ENCODE data around the gene PANK1. TPM values are rescaled to one million over a fixed set of nuclear protein-coding genes. Genes with fewer than 3 reads are reported as not detected.

PANK1 gene
- total RNA-seq, 4 donors from 2014 or later: 6.3 to 9.6 (median 7.4) TPM

DNA sequence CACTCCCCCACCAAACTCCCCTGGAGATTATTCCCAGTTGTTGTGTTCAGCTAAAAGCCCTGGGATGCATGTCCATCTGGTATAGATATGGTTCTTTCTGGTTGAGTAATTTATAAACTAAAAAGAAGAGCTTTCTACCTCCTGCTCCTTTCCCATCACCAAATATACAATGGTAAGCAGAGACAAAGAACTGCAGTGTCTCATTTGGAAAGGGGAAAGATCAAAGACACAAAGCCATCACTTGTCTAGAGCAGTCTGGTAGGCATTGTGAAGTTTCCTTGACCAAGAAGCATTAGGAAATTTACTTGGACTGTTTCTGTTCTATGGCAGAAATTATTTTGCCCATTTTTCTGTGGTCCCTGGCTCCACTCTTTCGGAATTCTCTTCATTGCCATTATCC is 24.9 kb upstream of the PANK1 start:
- H3K27me3 ChIP-seq: no peaks in the 10 kb centered on the region
- TF ChIP-seq POLR2A (IDR thresholded peaks at IDR 0.05) (no peak), EP300 (IDR thresholded peaks at IDR 0.05) (no peak)
- TF ChIP-seq, protein P1, sequence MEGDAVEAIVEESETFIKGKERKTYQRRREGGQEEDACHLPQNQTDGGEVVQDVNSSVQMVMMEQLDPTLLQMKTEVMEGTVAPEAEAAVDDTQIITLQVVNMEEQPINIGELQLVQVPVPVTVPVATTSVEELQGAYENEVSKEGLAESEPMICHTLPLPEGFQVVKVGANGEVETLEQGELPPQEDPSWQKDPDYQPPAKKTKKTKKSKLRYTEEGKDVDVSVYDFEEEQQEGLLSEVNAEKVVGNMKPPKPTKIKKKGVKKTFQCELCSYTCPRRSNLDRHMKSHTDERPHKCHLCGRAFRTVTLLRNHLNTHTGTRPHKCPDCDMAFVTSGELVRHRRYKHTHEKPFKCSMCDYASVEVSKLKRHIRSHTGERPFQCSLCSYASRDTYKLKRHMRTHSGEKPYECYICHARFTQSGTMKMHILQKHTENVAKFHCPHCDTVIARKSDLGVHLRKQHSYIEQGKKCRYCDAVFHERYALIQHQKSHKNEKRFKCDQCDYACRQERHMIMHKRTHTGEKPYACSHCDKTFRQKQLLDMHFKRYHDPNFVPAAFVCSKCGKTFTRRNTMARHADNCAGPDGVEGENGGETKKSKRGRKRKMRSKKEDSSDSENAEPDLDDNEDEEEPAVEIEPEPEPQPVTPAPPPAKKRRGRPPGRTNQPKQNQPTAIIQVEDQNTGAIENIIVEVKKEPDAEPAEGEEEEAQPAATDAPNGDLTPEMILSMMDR (IDR thresholded peaks at IDR 0.05): no peak
- WGBS, 2 donors: 91 to 95% methylated on average over 1 of the region's 1 CpG
- H3K4me3 ChIP-seq: no peak overlapping the region
- H3K4me1 ChIP-seq: no peaks in the 10 kb centered on the region
- H3K36me3 ChIP-seq: no peaks in the 10 kb centered on the region
- H3K27ac ChIP-seq: no peak overlapping the region
- DNase-seq (ENCODE audit: low spot score in 2 of 2): no peak
- no peaks in the 10 kb centered on the region for H3K9me3 ChIP-seq

DNA sequence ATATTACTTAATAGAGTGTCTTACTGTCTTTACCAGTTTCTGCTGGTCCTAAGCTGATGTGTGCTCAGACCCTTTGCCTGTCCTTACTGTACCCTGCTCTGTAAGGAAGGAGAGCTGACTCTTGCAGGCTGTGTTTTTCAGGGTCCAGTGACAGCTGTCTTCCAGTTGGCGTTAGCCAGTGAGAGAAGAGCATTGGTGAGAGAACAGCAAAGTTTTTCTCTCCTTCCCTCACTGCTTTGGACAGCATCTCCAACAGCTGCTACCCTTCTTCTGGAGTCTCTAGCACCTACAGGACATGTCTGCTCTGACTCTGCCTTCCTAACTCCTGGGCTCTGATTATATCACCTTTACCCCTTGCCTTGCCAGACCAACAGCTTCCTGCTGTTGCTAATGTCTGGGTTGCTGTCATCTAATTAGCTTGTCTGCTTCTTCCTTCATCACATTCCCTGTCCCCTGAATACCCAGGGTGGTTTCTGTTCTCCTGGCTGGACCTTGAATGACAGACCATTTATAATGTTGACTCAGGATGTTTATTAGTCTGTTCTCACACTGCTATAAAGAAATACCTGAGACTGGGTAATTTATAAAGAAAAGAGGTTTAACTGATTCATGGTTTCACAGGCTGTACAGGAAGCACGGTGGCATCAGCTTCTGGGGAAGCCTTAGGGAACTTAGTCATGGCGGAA is 23.5 kb upstream of the PANK1 start:
- WGBS, 2 donors: 84 to 86% methylated on average over 3 of the region's 3 CpGs
- Histone ChIP-seq H3K4me3 (no peak overlapping the region), H3K27ac (no peak overlapping the region), H3K9me3 (no peaks in the 10 kb centered on the region), H3K4me1 (no peaks in the 10 kb centered on the region), H3K27me3 (no peaks in the 10 kb centered on the region), H3K36me3 (no peaks in the 10 kb centered on the region)
- TF ChIP-seq POLR2A (IDR thresholded peaks at IDR 0.05) (no peak), EP300 (IDR thresholded peaks at IDR 0.05) (no peak)
- TF ChIP-seq, protein P1 (IDR thresholded peaks at IDR 0.05): no peak
- DNase-seq (ENCODE audit: low spot score in 2 of 2): no peak

DNA sequence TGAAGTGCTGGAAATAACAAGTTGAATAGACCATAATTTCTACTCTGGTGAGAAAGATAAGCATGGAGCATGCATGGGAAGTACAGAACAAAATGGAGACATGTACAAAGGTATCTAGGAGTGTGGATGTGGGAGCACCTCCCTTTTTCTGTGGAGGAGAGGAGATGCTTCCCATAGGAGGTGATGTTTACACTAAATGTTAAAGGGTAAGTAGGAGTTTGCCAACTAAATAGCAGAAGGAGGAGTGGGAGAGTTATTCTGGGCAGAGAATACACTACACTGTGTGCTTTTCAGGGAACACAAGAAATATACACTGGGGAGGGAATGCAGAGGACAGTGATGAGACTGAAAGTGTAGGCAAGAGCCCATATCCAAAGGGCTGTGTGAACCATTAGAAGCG is 21.1 kb upstream of the PANK1 start:
- TF ChIP-seq POLR2A (IDR thresholded peaks at IDR 0.05) (no peak), EP300 (IDR thresholded peaks at IDR 0.05) (no peak)
- TF ChIP-seq, protein P1 (IDR thresholded peaks at IDR 0.05): no peak
- H3K27ac ChIP-seq: no peak overlapping the region
- no peaks in the 10 kb centered on the region for H3K4me1 ChIP-seq
- WGBS, 2 donors: 93 to 97% methylated on average over 1 of the region's 1 CpG
- H3K27me3 ChIP-seq: no peaks in the 10 kb centered on the region
- H3K4me3 ChIP-seq: no peak overlapping the region
- no peak for DNase-seq (ENCODE audit: low spot score in 2 of 2)
- H3K36me3 ChIP-seq: no peaks in the 10 kb centered on the region
- H3K9me3 ChIP-seq: no peaks in the 10 kb centered on the region

DNA sequence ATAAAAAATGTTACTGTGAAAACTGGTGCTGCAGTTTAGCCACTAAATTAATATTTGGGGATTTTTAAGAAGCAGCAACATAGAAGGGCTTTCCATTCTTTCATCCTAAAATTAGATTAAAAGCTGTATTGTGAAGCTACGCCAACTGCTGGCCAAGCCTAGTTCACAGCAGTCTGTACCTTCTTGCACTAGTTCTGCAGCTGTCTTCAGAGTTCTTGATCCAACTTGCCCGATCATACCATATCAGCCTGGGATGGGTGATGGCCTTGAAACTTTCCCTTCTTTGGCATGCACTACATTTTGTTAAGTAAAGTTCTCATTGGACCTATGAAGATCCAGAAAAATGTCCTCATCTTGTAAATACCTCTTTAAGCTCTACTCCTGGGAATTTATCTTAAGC is 20.3 kb upstream of the PANK1 start:
- WGBS, 2 donors: 70 to 80% methylated on average over 2 of the region's 2 CpGs
- H3K27me3 ChIP-seq: no peaks in the 10 kb centered on the region
- no peak overlapping the region for H3K4me3 ChIP-seq
- TF ChIP-seq, protein P1 (IDR thresholded peaks at IDR 0.05): no peak
- TF ChIP-seq POLR2A (IDR thresholded peaks at IDR 0.05) (no peak), EP300 (IDR thresholded peaks at IDR 0.05) (no peak)
- no peak overlapping the region for H3K27ac ChIP-seq
- no peaks in the 10 kb centered on the region for H3K4me1 ChIP-seq
- no peaks in the 10 kb centered on the region for H3K36me3 ChIP-seq
- DNase-seq (ENCODE audit: low spot score in 2 of 2): no peak
- no peaks in the 10 kb centered on the region for H3K9me3 ChIP-seq

DNA sequence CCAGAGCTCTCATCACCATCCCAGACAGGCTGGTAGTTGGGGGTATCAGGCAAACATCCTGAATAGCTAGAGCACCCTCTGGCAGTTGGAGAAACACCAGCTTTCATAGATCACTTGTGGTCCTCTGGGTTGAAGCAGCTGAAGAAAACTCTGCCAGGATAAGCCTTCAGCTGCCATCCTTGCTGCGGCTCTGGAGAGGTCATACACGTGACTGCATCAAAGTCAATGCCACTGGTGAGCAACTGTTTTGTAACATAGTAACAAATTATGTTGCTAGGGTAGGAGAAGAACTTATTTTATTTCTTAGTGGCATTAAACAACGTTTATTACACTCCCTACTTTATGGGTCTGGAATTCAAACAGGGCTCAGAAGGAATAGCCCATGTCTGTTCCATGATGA is 19.2 kb upstream of the PANK1 start:
- H3K27me3 ChIP-seq: no peaks in the 10 kb centered on the region
- H3K27ac ChIP-seq: no peak overlapping the region
- no peaks in the 10 kb centered on the region for H3K36me3 ChIP-seq
- no peak overlapping the region for H3K4me3 ChIP-seq
- peaks cover 0 to 5% (median 0%) of the 10 kb centered on the region in 4 donors for H3K4me1 ChIP-seq
- 73 to 82% methylated on average over 3 of the region's 3 CpGs for WGBS, 2 donors
- DNase-seq (ENCODE audit: low spot score in 2 of 2): no peak
- no peak for TF ChIP-seq POLR2A (IDR thresholded peaks at IDR 0.05)
- no peak for TF ChIP-seq EP300 (IDR thresholded peaks at IDR 0.05)
- TF ChIP-seq, protein P1 (IDR thresholded peaks at IDR 0.05): no peak
- no peaks in the 10 kb centered on the region for H3K9me3 ChIP-seq

Data from tibial nerve (tissue), 4 donors.